CD14-positive monocyte (primary cell): ENCODE data around the gene PSAPL1. TPM values are rescaled to one million over a fixed set of nuclear protein-coding genes. Genes with fewer than 3 reads are reported as not detected.

Experiments used
- DNase-seq, 3 donors: peaks; one replicate each; pipeline ENCODE4 v3.0.0-alpha.2; 2011 to 2022
- H2AFZ ChIP-seq: 2 replicates; pipeline ENCODE4 v1.6.0; 2012; ENCODE audit warnings: mild to moderate bottlenecking, low read depth, low read length, inconsistent platforms; ENCODE audit not compliant: insufficient read depth, poor library complexity, severe bottlenecking
- H3K27ac ChIP-seq, 2 donors: 1 replicate in 1 of 2; 2 replicates in 1 of 2; pipeline ENCODE4 v1.5.1; 2012 to 2013; ENCODE audit warnings: low read length in 2 of 2, control low read depth in 1 of 2, inconsistent platforms in 1 of 2, low read depth in 1 of 2, mild to moderate bottlenecking in 1 of 2
- H3K27me3 ChIP-seq, 2 donors: one replicate each; pipeline versions ENCODE4 v1.6.0 to v1.6.1; 2011 to 2013; ENCODE audit warnings: low read length in 2 of 2; ENCODE audit not compliant: control insufficient read depth in 2 of 2, insufficient read depth in 2 of 2
- H3K36me3 ChIP-seq, 2 donors: replicated peaks in 1 of 2; 1 replicate in 1 of 2; 2 replicates in 1 of 2; pipeline versions ENCODE4 v1.5.1 to v1.6.1; 2012 to 2013; ENCODE audit warnings: low read length in 2 of 2, control low read depth in 1 of 2, inconsistent platforms in 1 of 2, mild to moderate bottlenecking in 1 of 2; ENCODE audit not compliant: insufficient read depth in 2 of 2, control insufficient read depth in 1 of 2
- H3K4me1 ChIP-seq, 2 donors: 1 replicate in 1 of 2; 2 replicates in 1 of 2; pipeline versions ENCODE4 v1.5.1 to v1.6.1; 2012 to 2013; ENCODE audit warnings: low read length in 2 of 2, control low read depth in 1 of 2, inconsistent platforms in 1 of 2, mild to moderate bottlenecking in 1 of 2, moderate library complexity in 1 of 2; ENCODE audit not compliant: insufficient read depth in 2 of 2, control insufficient read depth in 1 of 2
- H3K4me2 ChIP-seq: replicated peaks from 2 replicates; pipeline ENCODE3; 2012; ENCODE audit warnings: low read length, moderate library complexity, mild to moderate bottlenecking; ENCODE audit not compliant: poor library complexity, severe bottlenecking; ENCODE audit errors: extremely low read depth
- H3K4me3 ChIP-seq, 3 experiments: fragments of 200-600 bp in 1 of 3; sonication (generic) in 1 of 3; replicated peaks in 1 of 3; 1 replicate in 2 of 3; 2 replicates in 1 of 3; pipeline ENCODE4 v1.5.1; 2011 to 2013; ENCODE audit warnings: low read length in 3 of 3, mild to moderate bottlenecking in 3 of 3, control low read depth in 2 of 3, low read depth in 2 of 3, inconsistent platforms in 1 of 3, moderate library complexity in 1 of 3
- H3K79me2 ChIP-seq: 2 replicates; pipeline ENCODE4 v1.6.0; 2012; ENCODE audit warnings: mild to moderate bottlenecking, control low read depth, inconsistent platforms, low read length, moderate library complexity; ENCODE audit not compliant: insufficient read depth
- H3K9ac ChIP-seq: 2 replicates; pipeline ENCODE4 v1.6.0; 2017; ENCODE audit warnings: low read length, mild to moderate bottlenecking; ENCODE audit not compliant: insufficient read depth, poor library complexity, severe bottlenecking
- H3K9me3 ChIP-seq, 2 donors: replicated peaks in 1 of 2; 1 replicate in 1 of 2; 2 replicates in 1 of 2; pipeline versions ENCODE4 v1.5.1 to v1.6.1; 2012 to 2013; ENCODE audit warnings: low read length in 2 of 2, control low read depth in 1 of 2; ENCODE audit not compliant: control insufficient read depth in 1 of 2, insufficient read depth in 1 of 2
- H4K20me1 ChIP-seq: 2 replicates; pipeline ENCODE4 v1.6.0; 2012; ENCODE audit warnings: mild to moderate bottlenecking, low read length, control low read depth, moderate library complexity; ENCODE audit not compliant: insufficient read depth
- H3K27ac Mint-ChIP-seq, 7 donors: one replicate each; pipeline ENCODE4 v1.8.0; 2020; ENCODE audit warnings: mild to moderate bottlenecking in 7 of 7, mixed read lengths in 7 of 7, moderate library complexity in 6 of 7, inconsistent platforms in 2 of 7
- H3K27me3 Mint-ChIP-seq, 3 donors: one replicate each; pipeline ENCODE4 v1.8.0; 2021 to 2022; ENCODE audit warnings: low read depth in 3 of 3, mild to moderate bottlenecking in 3 of 3, mixed read lengths in 3 of 3, moderate library complexity in 3 of 3, inconsistent platforms in 1 of 3
- H3K36me3 Mint-ChIP-seq, 2 donors: one replicate each; pipeline ENCODE4 v1.8.0; 2020; ENCODE audit warnings: mixed read lengths in 2 of 2, inconsistent platforms in 1 of 2, mild to moderate bottlenecking in 1 of 2
- H3K4me1 Mint-ChIP-seq: one replicate; pipeline ENCODE4 v1.8.0; 2020; ENCODE audit warnings: mild to moderate bottlenecking, mixed read lengths
- H3K4me3 Mint-ChIP-seq, 2 donors: one replicate each; pipeline ENCODE4 v1.8.0; 2020; ENCODE audit warnings: mild to moderate bottlenecking in 2 of 2, mixed read lengths in 2 of 2, moderate library complexity in 1 of 2
- H3K9me3 Mint-ChIP-seq, 7 donors: one replicate each; pipeline ENCODE4 v1.8.0; 2020 to 2022; ENCODE audit warnings: mixed read lengths in 7 of 7, mild to moderate bottlenecking in 6 of 7, moderate library complexity in 6 of 7, inconsistent platforms in 2 of 7
- CTCF ChIP-seq: fragments of 200-600 bp; IDR thresholded peaks from one replicate; pipeline ENCODE4 v1.8.0; 2022; ENCODE audit warnings: antibody characterized with exemption, mild to moderate bottlenecking
- WGBS: methylation state at CpG from one replicate; pipeline ENCODE4 v1.1.5; 2013; ENCODE audit warnings: missing lambda C conversion rate; ENCODE audit not compliant: insufficient coverage; 5-methylcytosine and 5-hydroxymethylcytosine counted together
- intact Hi-C, 2 donors: fragments of 100-400 bp; cut with micrococcal nuclease; formaldehyde crosslinking; loops; one replicate each; pipeline versions ENCODE4 v1.15.0 to v1.15.1; 2023
- polyA plus RNA-seq, 3 donors: library from polyadenylated mRNA; depleted of rRNA in 1 of 3; unstranded in 2 of 3; stranded (reverse) in 1 of 3; fragments of 300-500 nt in 2 of 3; fragments of >200 nt in 1 of 3; fragmentation: Illumina TruSeq in 2 of 3; gene quantifications; 1 replicate in 2 of 3; 2 replicates in 1 of 3; pipeline ENCODE4 v1.2.3, GENCODE V29; 2012 to 2021

Gene PSAPL1
- polyA plus RNA-seq, 3 donors: not detected

- no peaks in the 10 kb centered on the region for H3K4me1 ChIP-seq
- no peaks in the 10 kb centered on the region for H3K27me3 ChIP-seq
- H3K27ac Mint-ChIP-seq: no peak overlapping the region
- no peak overlapping the region for H3K9ac ChIP-seq
- peaks cover 0 to 9% (median 2%) of the 10 kb centered on the region in 7 donors for H3K9me3 Mint-ChIP-seq
- peaks cover 2 to 17% (median 11%) of the 10 kb centered on the region in 3 donors for H3K27me3 Mint-ChIP-seq
- no peak overlapping the region for H3K4me2 ChIP-seq
- no peak overlapping the region for H2AFZ ChIP-seq
- H4K20me1 ChIP-seq: no peaks in the 10 kb centered on the region
- H3K9me3 ChIP-seq: peaks cover 5 to 7% of the 10 kb centered on the region in 2 donors
- no peaks in the 10 kb centered on the region for H3K36me3 Mint-ChIP-seq
- intact Hi-C loops: no loop called here
- no peaks in the 10 kb centered on the region for H3K79me2 ChIP-seq
- H3K27ac ChIP-seq: no peak overlapping the region
- TF ChIP-seq CTCF: no peak
- no peaks in the 10 kb centered on the region for H3K4me1 Mint-ChIP-seq
- no peak overlapping the region for H3K4me3 Mint-ChIP-seq
- no peaks in the 10 kb centered on the region for H3K36me3 ChIP-seq
- 90% methylated on average over 7 of the region's 13 CpGs for WGBS
- H3K4me3 ChIP-seq: no peak overlapping the region
- no peak for DNase-seq
These were observed 46.1 kb downstream of the PSAPL1 start for GRCh38 chr4:7388627-7389026.

- no peaks in the 10 kb centered on the region for H3K36me3 ChIP-seq
- DNase-seq: no peak
- no peaks in the 10 kb centered on the region for H3K27me3 ChIP-seq
- Mint-ChIP-seq H3K9me3 (peaks cover 0 to 9% (median 2%) of the 10 kb centered on the region in 7 donors), H3K4me1 (no peaks in the 10 kb centered on the region), H3K36me3 (no peaks in the 10 kb centered on the region), H3K27me3 (peaks cover 0 to 14% (median 9%) of the 10 kb centered on the region in 3 donors), H3K27ac (no peak overlapping the region), H3K4me3 (no peak overlapping the region)
- TF ChIP-seq CTCF: no peak
- H3K9me3 ChIP-seq: peaks cover 5 to 7% of the 10 kb centered on the region in 2 donors
- intact Hi-C loops: no loop called here
- no peak overlapping the region for H3K9ac ChIP-seq
- no peaks in the 10 kb centered on the region for H3K4me1 ChIP-seq
- H2AFZ ChIP-seq: no peak overlapping the region
- H3K4me2 ChIP-seq: no peak overlapping the region
- 93% methylated on average over 6 of the region's 6 CpGs for WGBS
- no peak overlapping the region for H3K27ac ChIP-seq
- H4K20me1 ChIP-seq: no peaks in the 10 kb centered on the region
- no peaks in the 10 kb centered on the region for H3K79me2 ChIP-seq
- no peak overlapping the region for H3K4me3 ChIP-seq
These were observed 46.8 kb downstream of the PSAPL1 start for GRCh38 chr4:7387925-7388324.
